GM12875 (cell line): ENCODE measurements around the gene OIT3.

Source experiments
- H3K4me3 ChIP-seq: one replicate; pipeline ENCODE4 v1.5.1; 2011; ENCODE audit warnings: low read depth, low read length, control low read depth
- CTCF ChIP-seq: IDR thresholded peaks from 2 replicates; pipeline ENCODE4 v1.5.1; 2011; ENCODE audit warnings: low read depth, mild to moderate bottlenecking, control low read depth, inconsistent platforms, low read length, moderate library complexity, borderline replicate concordance; ENCODE audit not compliant: insufficient read depth

Gene OIT3

GRCh38 chr10:72976886-72977285 lies 83.3 kb downstream of the OIT3 start:
- no peak for TF ChIP-seq CTCF
- H3K4me3 ChIP-seq: no peak overlapping the region

- TF ChIP-seq CTCF: no peak
- no peak overlapping the region for H3K4me3 ChIP-seq
Observed at GRCh38 chr10:72979709-72980108, 86.2 kb downstream of the OIT3 start.

- no peak overlapping the region for H3K4me3 ChIP-seq
- no peak for TF ChIP-seq CTCF
Observed at GRCh38 chr10:72980348-72980747, 86.8 kb downstream of the OIT3 start.

GRCh38 chr10:72981028-72981881 lies 87.7 kb downstream of the OIT3 start:
- TF ChIP-seq CTCF: no peak
- no peak overlapping the region for H3K4me3 ChIP-seq

- TF ChIP-seq CTCF: no peak
- no peak overlapping the region for H3K4me3 ChIP-seq
Observed at GRCh38 chr10:72981882-72982529, 88.5 kb downstream of the OIT3 start.
